Esophagus (tissue), 2 donors: Measurements from ENCODE around the gene MYCL. TPM values are rescaled to one million over a fixed set of nuclear protein-coding genes. Genes with fewer than 3 reads are reported as not detected.
A peak's percentile ranks its signal among the peaks of the same experiment; 100 is the strongest.
"Not testable (repeated sequence)": the region's sequence is repeated elsewhere in the genome, so short reads cannot be mapped to it uniquely, and the experiment has no call there.

Experiments used
- H3K27ac ChIP-seq, 2 donors: one replicate each; pipeline ENCODE4 v1.5.1; 2013; ENCODE audit warnings: low read depth in 2 of 2, mild to moderate bottlenecking in 2 of 2, inconsistent platforms in 1 of 2, low read length in 1 of 2, moderate library complexity in 1 of 2
- H3K27me3 ChIP-seq, 2 donors: one replicate each; pipeline ENCODE4 v1.6.1; 2013; ENCODE audit warnings: low read length in 2 of 2, control low read depth in 1 of 2, mild to moderate bottlenecking in 1 of 2; ENCODE audit not compliant: insufficient read depth in 2 of 2, control insufficient read depth in 1 of 2
- H3K36me3 ChIP-seq, 2 donors: one replicate each; pipeline ENCODE4 v1.6.1; 2013; ENCODE audit warnings: low read length in 1 of 2; ENCODE audit not compliant: control insufficient read depth in 2 of 2, insufficient read depth in 2 of 2
- H3K4me1 ChIP-seq, 2 donors: one replicate each; pipeline ENCODE4 v1.6.1; 2013; ENCODE audit warnings: low read length in 1 of 2; ENCODE audit not compliant: control insufficient read depth in 2 of 2, insufficient read depth in 2 of 2
- H3K4me3 ChIP-seq, 2 donors: one replicate each; pipeline ENCODE4 v1.5.1; 2013; ENCODE audit warnings: low read length in 2 of 2, mild to moderate bottlenecking in 2 of 2, low read depth in 1 of 2, moderate library complexity in 1 of 2
- H3K9me3 ChIP-seq, 2 donors: one replicate each; pipeline ENCODE4 v1.6.1; 2013; ENCODE audit warnings: mild to moderate bottlenecking in 2 of 2, low read depth in 1 of 2, low read length in 1 of 2, moderate library complexity in 1 of 2; ENCODE audit not compliant: control insufficient read depth in 2 of 2, insufficient read depth in 1 of 2
- WGBS, 2 donors: extraction: QIAGEN DNeasy Blood & Tissue Kit; methylation state at CpG; one replicate each; pipeline ENCODE4 v1.1.7; 2013; 5-methylcytosine and 5-hydroxymethylcytosine counted together
- polyA plus RNA-seq, 2 donors: library from polyadenylated mRNA; stranded (reverse); fragments of 200-250 nt; gene quantifications; one replicate each; pipeline ENCODE4 v1.2.3, GENCODE V29; 2013
- donor health status: healthy with polysubstance abuse.
- donor health status: Bipolar disorder and iron deficiency.

Gene MYCL
- polyA plus RNA-seq, 2 donors, result 5.1 to 9.5 TPM

DNA sequence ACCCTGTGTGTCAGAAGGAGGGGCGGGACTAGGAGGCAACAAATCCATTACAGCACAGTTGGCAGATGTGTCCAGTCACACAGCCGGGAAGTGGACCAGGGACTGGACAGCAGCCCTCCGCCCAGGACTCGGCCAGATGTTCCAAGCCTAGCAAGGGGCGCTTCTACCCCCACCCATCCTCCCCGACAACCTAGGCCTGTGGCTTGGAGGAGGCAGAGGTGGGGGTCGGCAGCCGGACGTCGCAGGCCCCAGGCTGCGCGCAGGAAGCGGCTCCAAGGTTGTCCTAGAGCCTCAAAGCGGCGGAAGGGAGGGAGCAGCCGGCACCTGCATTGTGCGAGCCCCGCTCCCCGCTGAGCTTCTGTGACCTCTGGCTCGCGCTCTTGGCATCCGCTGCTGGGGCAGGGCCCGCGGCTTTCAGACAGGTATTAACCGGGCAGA lies 20.6 kb upstream of the MYCL start:
- Histone ChIP-seq H3K4me1 (peaks cover 6 to 21% of the 10 kb centered on the region in 2 donors), H3K36me3 (no peaks in the 10 kb centered on the region), H3K27me3 (no peaks in the 10 kb centered on the region), H3K9me3 (no peaks in the 10 kb centered on the region), H3K27ac (no peak overlapping the region), H3K4me3 (peak overlapping the region in 1 of 2 donors; percentile 2)
- WGBS, 2 donors, result 38 to 40% methylated on average over 25 of the region's 25 CpGs

DNA sequence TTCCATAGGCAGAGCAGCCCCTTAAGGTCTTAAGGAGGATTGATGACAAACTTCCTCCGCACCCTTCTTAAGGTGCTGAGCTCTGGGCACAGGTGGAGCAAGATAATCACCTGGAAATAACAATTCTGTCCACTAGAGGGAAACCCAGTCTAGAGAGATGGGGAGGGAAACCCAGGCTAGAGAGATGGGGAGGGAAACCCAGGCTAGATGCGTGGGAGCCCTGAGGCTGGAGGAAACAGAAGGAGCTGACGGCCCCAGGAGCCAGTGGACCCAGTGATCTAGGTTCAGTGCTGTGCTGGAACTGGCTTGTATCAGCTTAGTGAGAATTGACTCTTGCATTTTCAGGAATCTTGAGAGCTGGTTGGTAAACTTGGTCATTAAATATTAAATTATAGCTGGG lies 17.8 kb upstream of the MYCL start:
- WGBS, 2 donors, result 21 to 25% methylated on average over 3 of the region's 3 CpGs
- H3K4me1 ChIP-seq, result peaks cover 3 to 6% of the 10 kb centered on the region in 2 donors
- no peaks in the 10 kb centered on the region for H3K36me3 ChIP-seq

DNA sequence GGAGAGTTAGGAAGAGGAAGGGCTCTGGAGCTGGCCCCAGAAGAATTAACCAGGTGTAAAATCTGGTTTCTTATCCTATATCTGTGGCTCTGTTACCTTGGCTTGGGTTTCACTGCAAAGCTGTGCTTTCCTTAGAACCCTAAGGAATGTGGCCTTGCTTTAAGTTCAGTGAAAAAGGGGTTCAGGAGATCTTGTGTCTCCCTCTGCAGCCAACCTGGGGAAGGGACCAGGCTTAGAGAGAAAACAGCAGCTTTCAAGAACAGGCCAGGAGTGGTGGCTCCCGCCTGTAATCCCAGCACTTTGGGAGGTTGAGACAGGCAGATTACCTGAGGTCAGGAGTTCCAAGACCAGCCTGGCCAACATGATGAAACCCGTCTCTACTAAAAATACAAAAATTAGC lies 16.1 kb upstream of the MYCL start:
- Histone ChIP-seq H3K9me3 (no peaks in the 10 kb centered on the region), H3K27ac (no peak overlapping the region), H3K27me3 (no peaks in the 10 kb centered on the region), H3K36me3 (no peaks in the 10 kb centered on the region), H3K4me3 (no peak overlapping the region), H3K4me1 (peaks cover 3 to 6% of the 10 kb centered on the region in 2 donors)
- WGBS, 2 donors, result 90 to 91% methylated on average over 2 of the region's 2 CpGs

More for the DNA sequence above, 17.8 kb upstream of the MYCL start:
- Histone ChIP-seq H3K27ac (no peak overlapping the region), H3K9me3 (no peaks in the 10 kb centered on the region), H3K27me3 (no peaks in the 10 kb centered on the region), H3K4me3 (no peak overlapping the region)

DNA sequence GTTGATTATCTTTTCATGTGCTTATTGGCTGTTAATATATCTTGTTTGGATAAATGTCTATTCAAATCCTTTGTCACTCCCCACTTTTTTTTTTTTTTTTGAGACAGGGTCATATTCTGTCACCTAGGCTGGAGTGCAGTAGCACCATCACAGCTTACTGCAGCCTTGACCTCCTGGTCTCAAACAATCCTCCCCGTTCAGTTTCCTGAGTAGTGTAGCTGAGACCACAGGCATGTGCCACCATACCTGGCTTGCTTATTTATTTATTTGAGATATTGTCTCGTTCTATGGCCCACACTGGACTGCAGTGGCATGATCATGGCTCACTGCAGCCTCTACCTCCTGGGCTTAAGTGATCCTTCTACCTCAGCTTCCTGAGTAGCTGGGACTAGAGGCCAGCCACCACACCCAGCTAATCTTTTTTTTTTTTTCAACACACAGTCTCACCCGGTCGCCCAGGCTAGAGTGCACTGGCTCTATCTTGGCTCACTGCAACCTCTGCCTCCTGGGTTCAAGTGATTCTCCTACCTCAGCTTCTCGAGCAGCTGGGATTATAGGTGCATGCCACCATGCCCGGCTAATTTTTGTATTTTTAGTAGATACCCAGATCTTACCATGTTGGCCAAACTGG lies 13.9 kb upstream of the MYCL start:
- 75 to 81% methylated on average over 6 of the region's 6 CpGs for WGBS, 2 donors
- Histone ChIP-seq H3K27ac (no peak overlapping the region), H3K27me3 (no peaks in the 10 kb centered on the region), H3K9me3 (no peaks in the 10 kb centered on the region), H3K4me1 (no peaks in the 10 kb centered on the region), H3K36me3 (no peaks in the 10 kb centered on the region), H3K4me3 (no peak overlapping the region)

DNA sequence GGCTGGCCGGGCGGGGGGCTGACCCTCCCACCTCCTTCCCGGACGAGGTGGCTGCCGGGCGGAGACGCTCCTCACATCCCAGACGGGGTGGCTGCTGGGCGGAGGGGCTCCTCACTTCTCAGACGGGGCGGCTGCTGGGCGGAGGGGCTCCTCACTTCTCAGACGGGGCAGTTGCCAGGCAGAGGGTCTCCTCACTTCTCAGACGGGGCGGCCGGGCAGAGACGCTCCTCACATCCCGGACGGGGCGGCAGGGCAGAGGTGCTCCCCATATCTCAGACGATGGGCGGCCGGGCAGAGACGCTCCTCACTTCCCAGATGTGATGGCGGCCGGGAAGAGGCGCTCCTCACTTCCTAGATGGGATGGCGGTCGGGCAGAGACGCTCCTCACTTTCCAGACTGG lies 11.4 kb upstream of the MYCL start:
- not testable (repeated sequence) for H3K4me3 ChIP-seq, H3K27ac ChIP-seq, H3K36me3 ChIP-seq, H3K4me1 ChIP-seq, H3K27me3 ChIP-seq, H3K9me3 ChIP-seq
- WGBS, 2 donors, result 92 to 93% methylated on average over 12 to 30 of the region's 30 CpGs

DNA sequence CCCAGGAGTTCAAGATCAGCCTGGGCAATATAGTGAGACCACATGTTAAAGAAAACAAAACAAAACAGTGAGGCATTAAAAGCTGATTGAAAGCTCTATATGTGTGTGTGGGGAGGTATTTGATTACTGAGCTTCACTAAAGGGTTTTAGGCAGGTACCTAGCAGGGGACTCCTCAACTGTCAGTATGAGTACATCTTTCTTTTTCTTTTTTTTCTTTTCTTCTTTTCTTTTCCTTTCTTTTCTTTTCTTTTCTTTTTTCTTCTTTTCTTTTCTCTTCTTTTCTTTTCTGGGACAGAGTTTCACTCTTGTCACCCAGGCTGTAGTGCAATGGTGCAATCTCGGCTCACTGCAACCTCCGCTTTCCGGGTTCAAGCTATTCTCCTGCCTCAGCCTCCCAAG lies 8.5 kb upstream of the MYCL start:
- Histone ChIP-seq H3K9me3 (no peaks in the 10 kb centered on the region), H3K4me3 (no peak overlapping the region), H3K4me1 (no peaks in the 10 kb centered on the region), H3K36me3 (no peaks in the 10 kb centered on the region), H3K27me3 (no peaks in the 10 kb centered on the region), H3K27ac (no peak overlapping the region)
- WGBS, 2 donors, result 95 to 96% methylated on average over 3 of the region's 3 CpGs

DNA sequence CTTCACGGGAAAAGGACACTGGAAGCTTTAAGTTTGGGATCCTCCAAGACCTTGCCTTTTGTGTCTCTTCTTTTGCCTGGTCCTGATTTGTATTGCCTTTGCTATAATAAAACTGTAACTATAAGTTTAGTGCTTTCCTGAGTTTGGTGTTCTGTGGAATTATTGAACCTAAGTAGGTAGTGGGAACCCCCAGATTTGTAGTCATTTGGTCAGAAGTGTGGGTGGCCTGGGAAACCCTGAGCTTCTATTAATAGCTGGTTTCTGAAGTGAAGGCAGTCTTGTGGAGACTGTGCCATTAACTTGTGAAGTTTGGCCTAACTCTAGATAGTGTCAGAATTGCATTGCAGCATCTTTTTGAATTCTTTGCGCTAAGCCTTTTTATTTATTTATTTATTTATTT lies 6.8 kb upstream of the MYCL start:
- no peaks in the 10 kb centered on the region for H3K4me1 ChIP-seq
- H3K36me3 ChIP-seq, result no peaks in the 10 kb centered on the region
- no peaks in the 10 kb centered on the region for H3K9me3 ChIP-seq
- H3K27ac ChIP-seq, result no peak overlapping the region
- no peaks in the 10 kb centered on the region for H3K27me3 ChIP-seq
- WGBS, 2 donors, result 95 to 97% methylated on average over 2 of the region's 2 CpGs
- no peak overlapping the region for H3K4me3 ChIP-seq

DNA sequence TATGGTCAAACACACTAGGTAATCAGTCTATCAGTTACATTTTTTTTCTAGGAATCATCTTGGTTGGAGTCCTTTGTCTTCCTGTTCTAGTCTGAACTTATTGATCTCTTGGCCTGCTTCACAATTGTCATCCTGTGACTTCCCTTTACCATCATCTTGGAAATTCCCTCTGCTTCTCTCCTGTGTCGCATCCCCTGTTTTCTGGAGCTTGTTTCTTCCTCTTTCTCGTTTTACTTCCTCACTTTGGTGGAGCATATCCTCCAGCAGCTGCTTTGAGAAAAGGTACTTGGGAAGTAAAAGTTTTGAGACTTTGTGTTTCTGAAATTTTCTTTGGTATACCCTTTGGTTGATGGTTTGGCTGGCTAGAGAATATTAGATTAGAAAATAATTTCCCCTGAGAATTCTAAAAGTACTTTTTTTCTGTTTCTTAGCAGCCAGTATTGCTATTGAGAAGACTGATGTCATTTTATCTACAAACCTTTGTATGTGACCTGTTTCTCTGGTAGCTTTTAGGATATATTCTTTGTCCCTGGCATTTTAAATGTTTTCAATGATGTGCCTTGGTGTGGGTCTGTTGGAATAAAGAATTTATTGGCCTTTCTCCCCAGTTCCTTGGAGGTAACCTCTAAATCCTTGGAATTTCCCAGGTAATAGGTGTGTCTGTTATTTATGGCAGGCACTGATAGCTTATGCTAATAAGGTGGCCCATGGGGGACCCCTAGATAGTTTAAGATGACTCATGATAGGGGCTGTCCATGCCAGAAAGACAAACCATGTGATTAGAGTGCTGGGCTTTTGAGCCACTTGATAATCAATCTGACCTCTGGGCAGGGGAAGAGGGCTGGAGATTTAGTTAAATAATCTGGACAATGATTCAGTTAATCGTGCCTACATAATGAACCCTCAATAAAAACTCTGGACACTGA lies 6.1 kb upstream of the MYCL start:
- H3K27me3 ChIP-seq, result no peaks in the 10 kb centered on the region
- H3K4me3 ChIP-seq, result no peak overlapping the region
- H3K27ac ChIP-seq, result no peak overlapping the region
- WGBS, 2 donors, result 65 to 79% methylated on average over 3 of the region's 3 CpGs
- no peaks in the 10 kb centered on the region for H3K9me3 ChIP-seq
- H3K4me1 ChIP-seq, result no peaks in the 10 kb centered on the region
- no peaks in the 10 kb centered on the region for H3K36me3 ChIP-seq

DNA sequence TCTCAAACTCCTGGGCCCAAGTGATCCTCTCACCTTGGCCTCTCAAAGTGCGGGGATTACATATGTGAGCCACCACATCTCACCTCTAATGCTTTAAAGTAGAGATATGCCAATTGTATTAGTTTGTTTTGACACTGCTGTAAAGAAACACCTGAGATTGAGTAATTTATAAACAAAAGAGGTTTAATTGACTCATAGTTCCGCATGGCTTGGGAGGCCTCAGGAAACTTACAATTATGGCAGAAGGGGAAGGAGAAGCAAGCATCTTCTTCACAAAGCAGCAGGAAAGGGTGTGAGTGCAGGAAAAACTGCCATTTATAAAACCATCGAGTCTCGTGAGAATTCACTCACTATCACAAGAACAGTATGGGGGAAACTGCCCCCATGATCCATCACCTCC lies 3.5 kb upstream of the MYCL start:
- WGBS, 2 donors, result 60 to 72% methylated on average over 4 of the region's 4 CpGs
- Histone ChIP-seq H3K36me3 (no peaks in the 10 kb centered on the region), H3K27me3 (no peaks in the 10 kb centered on the region), H3K9me3 (no peaks in the 10 kb centered on the region), H3K4me3 (no peak overlapping the region), H3K27ac (no peak overlapping the region), H3K4me1 (peaks cover 0 to under 1% of the 10 kb centered on the region in 2 donors)
